GM19328 (cell line): Measurements from ENCODE around the gene MAP2K6.

Experiments
- ATAC-seq: cut with Tn5 transposase; IDR thresholded peaks from one replicate; pipeline ENCODE4 v1.9.1; 2021; ENCODE audit warnings: mild to moderate bottlenecking, moderate library complexity; ENCODE audit not compliant: unreplicated experiment

Gene MAP2K6

DNA sequence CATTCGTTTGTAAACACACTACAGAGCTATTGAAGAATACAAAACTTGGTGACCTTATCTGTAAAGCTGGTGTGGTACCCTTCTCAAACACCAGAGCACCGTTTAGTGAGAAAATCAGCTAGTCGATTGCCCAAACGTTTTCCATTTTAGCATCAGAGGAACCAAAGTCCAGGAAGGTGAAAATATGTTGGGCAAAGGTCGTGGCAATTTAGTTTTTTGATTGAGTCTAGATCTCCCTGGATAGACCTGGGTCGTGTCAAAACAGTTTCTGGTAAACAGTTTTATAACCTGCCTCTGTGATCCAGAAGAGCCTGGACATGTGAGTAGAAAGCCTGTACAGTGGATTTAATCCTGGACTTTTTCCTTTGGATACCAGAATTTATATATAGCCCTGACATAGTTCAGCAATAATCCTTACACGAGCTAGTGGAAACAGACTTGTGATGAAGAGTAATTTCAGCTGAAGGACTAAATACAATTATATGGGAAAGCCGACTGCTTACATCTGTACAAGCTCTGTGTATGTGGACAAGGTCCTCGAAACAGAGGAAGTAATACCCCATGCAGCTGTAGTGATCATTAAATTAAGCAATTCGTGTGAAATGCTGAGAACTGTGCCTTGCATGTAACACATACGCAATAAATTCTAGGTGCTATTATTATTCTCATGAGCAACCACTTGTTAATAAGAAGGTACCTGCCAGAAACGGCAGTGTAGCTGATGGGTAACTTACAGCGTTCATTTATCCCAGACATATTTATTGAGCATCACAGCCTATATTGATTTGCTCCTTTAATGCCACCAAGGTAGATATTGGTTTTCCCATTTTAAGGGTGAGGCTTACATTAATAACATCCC, 72.5 kb downstream of the MAP2K6 start:
- no peak for ATAC-seq

GRCh38 chr17:69489313-69489712, 74.8 kb downstream of the MAP2K6 start:
- no peak for ATAC-seq

- no peak for ATAC-seq
Observed at GRCh38 chr17:69492410-69493071, 78.0 kb downstream of the MAP2K6 start.

- ATAC-seq, result no peak
Observed at GRCh38 chr17:69495787-69496186, 81.3 kb downstream of the MAP2K6 start.

DNA sequence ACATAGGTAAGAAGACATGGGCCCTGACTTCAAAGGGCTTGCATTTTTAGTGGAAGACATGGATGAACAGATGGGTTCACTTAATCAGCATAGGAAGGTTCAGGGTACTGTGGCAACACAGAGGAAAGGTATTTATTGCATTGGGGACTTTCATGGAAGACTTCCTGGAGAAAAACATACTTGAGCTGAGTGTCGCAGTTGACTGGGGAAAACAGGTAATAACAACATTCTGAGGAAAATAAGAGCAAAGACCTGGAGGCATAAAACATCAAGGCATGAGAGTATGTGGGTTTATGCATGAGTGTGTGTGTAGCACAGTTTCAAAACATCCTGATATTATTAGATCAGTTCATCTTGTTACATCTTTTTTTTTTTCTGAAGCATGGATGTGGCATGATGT, 82.7 kb downstream of the MAP2K6 start:
- ATAC-seq, result no peak

DNA sequence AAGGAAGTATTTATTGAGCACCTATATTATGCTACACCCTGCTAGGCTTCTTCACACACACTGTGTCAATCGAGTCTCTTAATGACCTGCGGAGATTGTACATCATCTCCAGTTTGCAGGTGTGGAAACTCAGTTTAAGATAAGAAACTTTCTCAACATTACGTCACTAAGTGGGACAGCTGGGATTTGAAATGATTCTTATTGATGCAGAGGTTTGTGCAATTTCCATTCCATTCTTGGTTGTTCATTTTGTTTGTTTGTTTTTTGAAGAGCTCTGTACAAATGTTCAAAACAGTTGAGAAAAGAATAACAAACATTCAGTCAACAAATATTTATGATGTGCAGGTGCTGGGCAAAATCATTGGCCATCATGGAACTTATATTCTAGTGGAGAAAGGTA, 84.8 kb downstream of the MAP2K6 start:
- no peak for ATAC-seq

GRCh38 chr17:69500911-69501429, 86.5 kb downstream of the MAP2K6 start:
- no peak for ATAC-seq

- ATAC-seq, result no peak
Observed at GRCh38 chr17:69501591-69502468, 87.3 kb downstream of the MAP2K6 start.

DNA sequence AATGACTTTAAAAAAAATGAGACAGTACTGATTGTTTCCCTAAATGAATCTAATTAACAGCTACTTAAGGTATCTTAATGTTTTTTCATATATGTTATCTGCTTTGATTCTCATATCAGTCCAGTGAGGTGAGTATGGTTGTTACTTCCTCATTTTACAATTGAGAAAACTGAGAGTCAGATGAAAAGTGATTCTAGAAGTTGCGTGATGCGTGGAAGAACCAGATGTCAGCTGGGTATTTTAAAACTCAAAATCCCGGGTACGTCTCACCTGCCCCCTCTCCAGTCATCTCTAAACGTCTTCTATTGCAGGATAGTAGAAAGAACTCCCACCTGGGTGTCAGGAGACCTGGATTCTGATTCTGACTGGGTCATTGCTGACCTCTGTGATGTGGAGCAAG, 89.2 kb downstream of the MAP2K6 start:
- ATAC-seq, result peak; percentile 75

DNA sequence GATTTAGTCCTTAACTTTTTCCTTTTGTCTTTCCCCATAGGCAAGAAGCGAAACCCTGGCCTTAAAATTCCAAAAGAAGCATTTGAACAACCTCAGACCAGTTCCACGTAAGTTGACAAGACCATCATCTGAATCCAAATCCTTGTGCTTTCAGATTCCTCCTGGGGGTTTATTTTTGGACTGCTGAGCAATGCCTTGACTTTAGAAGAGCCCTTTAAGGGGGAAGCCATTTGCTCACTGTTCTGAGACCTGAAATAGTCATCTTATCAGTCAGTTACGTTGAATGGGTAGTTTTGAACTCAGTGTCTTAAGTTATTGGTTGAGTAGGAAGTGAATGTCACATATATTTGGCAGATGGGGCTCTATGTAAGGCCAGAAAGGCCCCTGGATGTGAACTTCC, 91.2 kb downstream of the MAP2K6 start:
- no peak for ATAC-seq

DNA sequence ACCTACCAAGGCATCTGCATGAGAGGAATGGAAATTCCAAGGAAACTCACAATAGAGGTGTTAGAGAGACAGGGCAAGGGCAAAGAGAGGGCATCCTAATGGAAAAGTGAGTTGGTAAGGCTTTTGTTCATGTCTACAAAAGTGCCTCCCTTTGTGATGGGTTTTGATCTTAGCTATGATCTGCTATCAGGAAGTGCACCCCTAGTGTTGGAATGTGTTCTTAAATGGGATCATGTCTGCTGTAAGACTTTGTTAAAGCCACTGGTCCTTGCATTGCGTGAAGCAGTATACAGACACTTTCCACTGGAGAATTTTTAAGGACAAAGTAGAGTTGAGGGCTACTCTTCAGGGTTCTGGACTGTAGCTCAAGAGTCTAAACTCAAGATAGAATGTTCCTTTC, 92.0 kb downstream of the MAP2K6 start:
- no peak for ATAC-seq

GRCh38 chr17:69508814-69509213, 94.3 kb downstream of the MAP2K6 start:
- no peak for ATAC-seq

GRCh38 chr17:69511250-69511649, 96.8 kb downstream of the MAP2K6 start:
- ATAC-seq, result no peak

GRCh38 chr17:69512946-69513345, 98.4 kb downstream of the MAP2K6 start:
- no peak for ATAC-seq

GRCh38 chr17:69516225-69516624, 101.7 kb downstream of the MAP2K6 start:
- no peak for ATAC-seq

GRCh38 chr17:69516911-69517310, 102.4 kb downstream of the MAP2K6 start:
- peak; percentile 89 for ATAC-seq

GRCh38 chr17:69518951-69519350, 104.5 kb downstream of the MAP2K6 start:
- no peak for ATAC-seq

- ATAC-seq, result peak; percentile 64
Observed at GRCh38 chr17:69523244-69523861, 108.9 kb downstream of the MAP2K6 start.

DNA sequence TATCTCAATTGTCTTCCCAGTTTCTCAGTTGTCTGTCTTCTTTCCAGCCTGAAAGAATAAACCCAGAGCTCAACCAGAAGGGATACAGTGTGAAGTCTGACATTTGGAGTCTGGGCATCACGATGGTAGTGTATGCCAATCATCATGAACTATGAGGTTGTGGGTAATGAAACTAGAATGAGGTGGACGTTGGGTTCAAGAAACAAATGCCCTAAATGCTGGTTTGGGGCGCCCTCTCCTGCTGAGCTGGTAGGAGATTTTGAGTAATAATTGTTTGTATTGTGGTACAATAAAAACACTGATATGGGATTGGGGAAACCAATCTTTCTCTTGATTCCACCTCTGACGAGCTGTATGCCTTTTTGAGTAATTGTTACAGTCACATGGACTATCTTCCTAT, 110.4 kb downstream of the MAP2K6 start:
- no peak for ATAC-seq

DNA sequence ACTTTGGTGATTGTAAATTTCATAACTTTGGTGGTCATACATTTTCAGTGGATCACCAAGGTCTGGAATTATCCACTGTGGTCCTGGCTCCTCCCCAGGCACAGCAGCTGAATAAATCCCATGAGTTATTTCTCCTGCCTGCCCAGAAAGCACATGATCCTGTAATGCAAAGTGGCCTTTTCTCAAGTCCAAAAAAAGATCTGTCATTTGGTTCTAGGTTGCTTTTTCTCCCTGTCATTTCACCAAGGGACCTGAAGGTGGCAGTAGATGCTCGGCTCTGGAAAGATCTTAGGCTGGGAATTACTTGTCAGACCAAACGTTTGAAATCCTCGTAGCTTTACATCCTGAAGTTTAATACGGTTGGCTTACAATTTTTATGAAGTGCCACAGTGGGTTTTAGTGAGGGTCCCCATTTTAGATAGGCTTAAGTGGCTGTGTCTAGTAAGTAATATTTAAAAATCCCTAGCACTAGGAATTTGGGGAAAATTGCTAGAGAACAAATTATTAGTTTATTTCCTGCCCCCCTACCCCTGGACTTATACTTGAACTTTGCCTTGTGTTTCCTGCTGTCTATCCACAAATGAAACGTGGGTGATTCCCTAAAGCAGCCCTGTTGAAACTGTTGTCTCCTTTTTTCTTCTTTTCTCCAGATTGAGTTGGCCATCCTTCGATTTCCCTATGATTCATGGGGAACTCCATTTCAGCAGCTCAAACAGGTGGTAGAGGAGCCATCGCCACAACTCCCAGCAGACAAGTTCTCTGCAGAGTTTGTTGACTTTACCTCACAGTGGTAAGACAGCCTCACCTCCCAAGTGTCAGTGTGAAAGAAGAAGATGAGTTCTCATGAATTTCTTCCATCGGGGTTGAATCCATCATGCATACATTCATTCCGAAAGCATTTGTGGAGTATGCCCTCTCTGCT, 111.7 kb downstream of the MAP2K6 start:
- no peak for ATAC-seq
